Fibroblast of upper back skin (primary cell): ENCODE results near the gene CHADL.
"Not testable (repeated sequence)": the region's sequence is repeated elsewhere in the genome, so short reads cannot be mapped to it uniquely, and the experiment has no call there.

Experiments
- DNase-seq: peaks from one replicate; pipeline ENCODE4 v3.0.0-alpha.2; 2013

CHADL gene, protein sequence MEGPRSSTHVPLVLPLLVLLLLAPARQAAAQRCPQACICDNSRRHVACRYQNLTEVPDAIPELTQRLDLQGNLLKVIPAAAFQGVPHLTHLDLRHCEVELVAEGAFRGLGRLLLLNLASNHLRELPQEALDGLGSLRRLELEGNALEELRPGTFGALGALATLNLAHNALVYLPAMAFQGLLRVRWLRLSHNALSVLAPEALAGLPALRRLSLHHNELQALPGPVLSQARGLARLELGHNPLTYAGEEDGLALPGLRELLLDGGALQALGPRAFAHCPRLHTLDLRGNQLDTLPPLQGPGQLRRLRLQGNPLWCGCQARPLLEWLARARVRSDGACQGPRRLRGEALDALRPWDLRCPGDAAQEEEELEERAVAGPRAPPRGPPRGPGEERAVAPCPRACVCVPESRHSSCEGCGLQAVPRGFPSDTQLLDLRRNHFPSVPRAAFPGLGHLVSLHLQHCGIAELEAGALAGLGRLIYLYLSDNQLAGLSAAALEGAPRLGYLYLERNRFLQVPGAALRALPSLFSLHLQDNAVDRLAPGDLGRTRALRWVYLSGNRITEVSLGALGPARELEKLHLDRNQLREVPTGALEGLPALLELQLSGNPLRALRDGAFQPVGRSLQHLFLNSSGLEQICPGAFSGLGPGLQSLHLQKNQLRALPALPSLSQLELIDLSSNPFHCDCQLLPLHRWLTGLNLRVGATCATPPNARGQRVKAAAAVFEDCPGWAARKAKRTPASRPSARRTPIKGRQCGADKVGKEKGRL

DNA sequence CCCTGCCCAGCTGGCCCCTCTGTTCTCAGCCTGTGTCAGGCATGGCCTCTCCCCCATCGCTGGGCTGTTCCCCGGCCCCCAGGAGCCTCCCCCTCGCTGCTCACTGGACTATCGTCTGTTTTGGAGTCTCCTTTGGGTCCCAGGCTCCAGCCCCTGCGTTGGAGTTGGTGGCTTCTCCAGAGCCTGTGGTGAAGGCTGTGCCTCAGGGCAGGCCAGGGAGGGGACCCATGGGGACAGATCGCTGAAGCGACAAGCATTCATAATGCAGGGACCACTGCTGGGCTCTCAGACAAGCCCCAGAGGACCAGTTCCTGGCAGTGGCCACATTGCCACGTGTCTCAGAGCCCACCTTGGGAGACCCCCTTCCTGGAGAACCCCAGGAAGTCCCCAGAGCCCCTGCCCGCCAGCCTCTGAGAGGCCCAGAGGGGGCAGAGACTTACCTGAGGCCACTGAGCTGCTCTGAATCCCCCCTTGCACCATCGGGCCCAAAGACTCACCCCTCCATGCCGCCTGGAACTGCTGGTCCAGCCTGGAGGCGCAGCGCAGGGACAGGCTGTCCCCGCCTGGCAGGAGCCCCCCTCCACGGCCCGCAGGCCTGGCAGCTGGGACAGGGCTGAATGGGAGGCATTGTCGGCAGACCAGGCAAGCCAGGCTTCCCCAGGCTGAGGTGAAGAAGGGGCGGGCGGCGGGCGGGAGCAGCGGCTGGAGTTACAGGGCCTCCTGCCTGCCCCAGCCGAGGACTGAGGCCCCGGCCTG, at the start of gene CHADL:
TSS of gene CHADL (minus strand) at position 555 of the 756 bp plus-strand sequence. CDS start at position 505, 50 bp downstream.
- no peak for DNase-seq

DNA sequence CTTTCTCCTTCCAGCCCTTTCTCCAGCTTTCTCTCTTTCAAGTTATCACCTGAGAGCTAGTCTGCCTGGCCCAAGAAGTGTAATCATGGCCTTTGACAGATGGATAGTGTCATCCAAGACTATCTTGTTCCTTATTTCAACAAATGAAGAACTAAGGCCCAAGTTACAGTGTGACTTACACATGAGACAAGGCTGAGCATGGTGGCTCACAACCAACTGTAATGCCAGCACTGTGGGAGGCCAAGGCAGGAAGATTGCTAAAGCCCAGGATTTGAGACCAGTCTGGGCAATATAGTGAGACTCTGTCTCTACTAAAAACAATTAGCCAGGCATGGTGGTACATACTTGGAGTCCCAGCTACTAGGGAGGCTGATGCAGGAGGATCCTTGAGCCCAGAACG, 48.9 kb upstream of the CHADL start:
- no peak for DNase-seq

DNA sequence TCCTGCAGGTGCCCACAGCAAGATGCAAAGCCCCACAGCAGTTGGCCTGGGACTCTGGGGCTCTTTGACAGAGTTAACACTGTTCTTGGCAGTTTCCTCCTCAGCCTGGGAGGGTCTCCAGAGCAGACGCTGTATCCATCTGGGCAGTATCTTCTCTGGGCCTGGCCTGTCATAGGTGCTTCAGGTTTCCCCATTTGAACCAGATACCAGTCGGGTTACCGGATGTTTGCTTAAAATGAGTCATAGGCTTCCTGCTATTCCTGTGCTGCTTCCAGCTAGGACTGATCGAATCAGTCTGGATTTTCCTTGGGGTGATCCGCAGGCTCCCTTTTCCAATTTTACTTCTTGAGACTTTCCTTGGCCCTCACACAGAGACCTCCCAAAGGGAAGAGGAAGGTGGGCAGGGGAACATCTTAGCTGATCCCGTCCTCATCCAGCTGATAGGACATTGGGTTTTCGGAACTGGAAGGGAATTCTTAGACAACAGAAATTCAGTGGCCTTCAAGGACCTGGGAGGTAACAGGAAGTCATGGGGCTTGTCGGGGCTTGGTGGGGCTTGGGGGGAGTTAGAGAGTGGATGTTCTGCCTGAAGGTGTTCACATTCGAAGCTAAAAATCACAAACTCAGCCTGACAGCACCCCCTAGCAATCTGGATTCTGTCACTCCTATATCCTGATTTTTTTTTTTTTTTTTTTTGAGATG, 47.7 kb upstream of the CHADL start:
- DNase-seq, result peak; percentile 72

DNA sequence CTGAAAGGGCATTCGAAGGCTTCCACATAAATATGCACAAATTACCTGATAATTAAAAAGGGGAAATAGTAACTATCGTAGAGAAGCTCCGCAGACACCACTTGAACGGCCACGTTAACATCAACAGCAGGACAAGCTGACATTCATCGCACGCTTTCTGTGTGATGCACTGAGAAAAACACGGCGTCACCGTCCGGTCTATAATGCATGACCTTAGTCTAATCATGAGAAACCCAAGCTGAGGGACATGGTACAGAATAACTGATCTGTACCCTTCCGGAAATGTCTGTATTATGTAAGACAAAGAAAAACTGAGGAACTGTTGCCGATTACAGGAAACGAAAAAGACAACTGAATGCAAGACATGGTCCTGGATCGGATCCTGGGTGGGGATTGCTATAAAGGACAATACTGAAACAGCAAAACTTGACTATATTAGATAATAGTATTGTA, 45.9 kb upstream of the CHADL start:
- DNase-seq, result no peak

DNA sequence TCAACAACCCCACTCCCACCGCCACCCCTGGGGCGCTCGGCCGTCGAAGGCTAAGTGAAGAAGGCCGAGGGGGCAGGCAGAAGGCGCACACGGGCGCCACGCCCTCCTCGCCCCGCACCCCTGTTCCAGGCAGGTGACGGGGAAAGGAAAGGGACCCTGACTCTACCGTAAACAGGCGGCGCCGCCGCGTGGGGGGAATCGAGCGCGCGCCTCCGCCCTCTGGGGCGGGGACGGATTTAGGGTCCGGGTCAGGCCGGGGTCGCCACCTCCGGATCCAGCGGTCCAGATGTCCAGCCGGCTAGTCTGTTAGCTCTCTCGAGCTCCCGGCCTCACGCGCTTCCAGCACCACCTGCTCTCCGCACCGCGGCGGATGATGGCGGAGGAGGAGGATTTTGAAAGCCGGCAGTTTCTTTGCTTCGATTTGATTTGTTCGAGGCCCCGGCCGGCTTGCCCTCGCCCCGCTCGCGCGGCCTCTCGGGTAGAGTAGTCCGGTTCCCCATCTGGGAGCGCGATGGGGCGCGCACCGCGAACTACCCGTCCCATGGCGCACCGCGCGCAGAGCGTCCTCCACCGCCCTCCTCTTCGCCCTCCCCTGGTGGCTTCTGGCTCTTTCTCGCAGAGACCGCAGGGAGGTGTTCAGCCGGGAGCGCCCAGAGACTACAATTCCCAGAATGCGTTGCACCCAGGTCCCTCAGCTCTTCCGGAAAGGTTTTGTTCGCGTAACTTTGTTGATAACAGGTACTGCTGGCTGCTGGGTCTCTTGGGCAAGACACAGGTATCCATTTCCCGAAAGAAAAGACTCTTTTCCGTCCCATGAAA, 45.3 kb upstream of the CHADL start, which contains the start of gene RANGAP1:
TSS of gene RANGAP1 (minus strand) at position 368 of the 819 bp plus-strand sequence. CDS start 5,143 bp downstream, outside the sequence.
- peak; percentile 98 for DNase-seq

DNA sequence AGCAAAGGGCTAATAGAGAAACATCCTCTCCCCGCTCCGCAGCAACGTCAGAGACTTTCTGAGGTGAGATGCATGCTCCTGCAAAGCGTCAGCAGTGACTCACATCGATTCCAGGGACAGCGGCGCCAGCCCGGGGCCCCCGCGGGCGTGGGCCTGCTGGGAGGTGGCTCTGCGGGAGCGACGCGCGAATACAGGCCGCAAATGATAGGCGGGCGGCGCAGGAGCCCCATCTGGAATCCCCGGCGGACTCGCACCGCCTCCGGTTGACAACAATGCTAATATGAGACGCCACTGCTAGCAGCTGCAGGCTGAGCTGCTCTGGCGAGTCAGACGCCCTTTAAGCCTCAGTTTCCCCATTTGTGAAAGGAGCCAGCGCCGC, 44.7 kb upstream of the CHADL start:
- peak; percentile 84 for DNase-seq

DNA sequence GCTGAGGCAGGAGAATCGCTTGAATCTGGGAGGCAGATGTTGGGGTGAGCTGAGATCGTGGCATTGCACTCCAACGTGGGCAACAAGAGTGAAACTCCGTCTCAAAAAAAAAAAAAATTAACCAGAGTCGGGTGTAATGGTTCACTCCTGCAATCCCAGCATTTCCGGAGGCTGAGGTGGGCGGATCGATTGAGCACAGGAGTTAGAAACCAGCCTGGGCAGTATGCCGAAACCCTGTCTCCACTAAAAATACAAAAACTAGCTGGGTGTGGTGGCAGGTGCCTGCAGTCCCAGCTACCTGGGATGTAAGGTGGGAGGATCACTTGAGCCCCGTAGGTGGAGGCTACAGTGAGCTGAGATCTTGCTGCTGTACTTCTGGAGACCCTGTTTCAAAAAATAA, 43.7 kb upstream of the CHADL start:
- DNase-seq, result no peak

DNA sequence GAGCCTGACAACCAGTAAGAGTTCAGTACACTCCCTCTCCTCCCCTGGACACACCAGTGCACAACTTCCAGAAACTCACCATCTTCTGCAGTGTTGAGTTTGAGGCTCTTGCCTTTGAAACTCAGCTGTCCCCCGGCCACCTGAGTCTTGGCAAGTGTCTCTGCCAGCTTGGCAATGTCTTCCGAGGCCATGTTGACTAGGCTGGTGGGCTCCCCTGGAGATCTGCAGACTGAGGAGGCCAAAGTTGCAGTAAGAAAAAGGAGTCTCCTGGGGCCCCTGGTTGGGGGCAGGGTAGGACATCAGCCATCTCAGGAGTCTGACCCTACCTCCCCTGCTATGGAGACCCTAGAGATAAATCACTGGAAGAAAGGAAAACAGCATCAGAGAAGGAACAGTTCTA, 40.1 kb upstream of the CHADL start:
- no peak for DNase-seq

DNA sequence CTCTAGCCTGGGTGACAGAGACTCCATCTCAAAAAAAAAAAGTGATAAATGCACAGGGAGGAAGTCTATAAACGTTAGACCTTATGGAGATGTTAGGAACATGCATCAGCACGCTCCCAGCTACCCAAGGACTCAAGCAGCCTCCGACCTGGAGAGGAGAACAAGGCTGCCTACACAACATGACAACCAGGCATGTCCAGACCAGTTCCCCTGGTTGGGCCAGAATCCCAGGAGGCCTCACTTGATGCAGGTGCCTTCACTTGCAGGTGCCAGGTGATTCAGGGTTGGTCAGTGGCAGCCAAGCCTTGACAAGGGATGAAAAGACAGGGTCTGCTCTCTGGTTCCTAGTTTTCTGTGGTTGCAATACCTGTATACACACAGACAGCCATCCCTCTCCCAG, 39.3 kb upstream of the CHADL start:
- no peak for DNase-seq

DNA sequence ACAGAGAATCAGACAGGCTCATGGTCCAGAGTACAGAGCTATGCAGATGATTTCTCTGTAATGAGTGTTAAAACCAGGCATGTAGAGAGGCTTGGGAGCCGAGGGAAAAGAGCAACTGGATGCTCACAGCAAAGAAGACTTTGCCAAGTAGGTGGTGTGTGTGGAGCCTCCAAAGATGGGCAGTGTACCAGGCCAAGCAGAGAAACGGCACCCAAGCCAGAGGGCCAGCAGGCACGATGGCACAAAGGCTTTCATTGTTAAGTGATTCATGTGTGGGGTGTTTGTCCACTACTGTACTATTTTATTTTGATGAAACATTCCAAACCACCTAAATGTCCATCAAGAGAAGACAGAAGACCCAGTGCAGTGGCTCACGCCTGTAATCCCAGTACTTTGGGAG, 34.1 kb upstream of the CHADL start:
- no peak for DNase-seq

DNA sequence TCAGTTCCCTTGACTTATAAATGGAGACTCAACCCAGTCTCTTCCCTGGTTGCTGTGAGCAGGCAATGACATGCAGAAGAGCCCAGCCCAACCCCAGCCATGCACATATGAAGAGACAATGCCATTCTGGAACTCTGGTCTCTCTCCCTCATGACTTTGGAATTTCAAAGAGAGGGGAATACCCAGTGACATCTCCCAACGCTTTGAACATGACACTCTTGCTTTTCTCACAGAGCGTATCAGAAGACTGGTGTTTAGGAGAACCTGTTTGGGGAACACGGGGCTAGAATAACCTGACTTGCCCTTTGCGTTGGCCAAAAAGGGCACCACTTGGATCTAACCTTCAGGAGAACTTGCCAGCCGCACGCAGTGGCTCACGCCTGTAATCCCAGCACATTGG, 32.4 kb upstream of the CHADL start:
- no peak for DNase-seq

DNA sequence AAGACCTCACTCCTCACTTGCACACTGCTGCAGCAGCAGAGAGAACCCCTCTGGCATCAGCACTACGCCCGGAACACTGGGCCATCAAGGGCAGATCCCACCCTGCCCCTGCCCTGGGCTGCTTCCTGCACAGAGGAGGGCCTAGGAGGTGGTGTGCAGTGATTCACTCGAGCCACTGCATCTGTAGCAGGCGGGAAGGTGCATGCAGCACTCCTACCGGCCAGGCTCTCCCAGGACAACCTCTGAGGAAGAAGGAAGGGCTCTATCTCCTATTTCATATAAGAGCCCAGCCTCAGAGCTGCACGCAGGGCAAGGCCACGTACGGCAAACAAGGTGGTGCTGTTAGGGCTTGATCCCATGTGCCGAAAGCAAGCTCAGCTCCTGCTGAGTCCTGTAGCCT, 31.1 kb upstream of the CHADL start:
- DNase-seq, result no peak

DNA sequence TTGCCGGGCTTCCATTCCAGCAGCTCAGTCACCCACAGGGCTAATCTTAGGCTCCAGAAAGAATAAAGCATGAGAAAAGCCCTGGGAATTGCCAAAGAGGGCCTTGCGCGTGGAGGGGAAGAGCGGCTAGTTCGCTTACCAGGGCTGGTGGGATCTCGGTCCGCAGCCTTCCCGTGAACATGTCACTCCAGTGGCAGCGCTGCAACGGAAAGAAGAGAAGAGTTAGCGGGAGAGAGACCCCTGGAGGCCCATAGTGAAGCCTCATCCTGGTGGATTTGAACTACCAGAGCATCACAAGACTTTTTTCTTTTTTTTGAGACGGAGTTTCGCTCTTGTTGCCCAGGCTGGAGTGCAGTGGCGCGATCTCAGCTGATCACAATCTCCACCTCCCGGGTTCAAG, 27.2 kb upstream of the CHADL start:
- DNase-seq, result no peak

DNA sequence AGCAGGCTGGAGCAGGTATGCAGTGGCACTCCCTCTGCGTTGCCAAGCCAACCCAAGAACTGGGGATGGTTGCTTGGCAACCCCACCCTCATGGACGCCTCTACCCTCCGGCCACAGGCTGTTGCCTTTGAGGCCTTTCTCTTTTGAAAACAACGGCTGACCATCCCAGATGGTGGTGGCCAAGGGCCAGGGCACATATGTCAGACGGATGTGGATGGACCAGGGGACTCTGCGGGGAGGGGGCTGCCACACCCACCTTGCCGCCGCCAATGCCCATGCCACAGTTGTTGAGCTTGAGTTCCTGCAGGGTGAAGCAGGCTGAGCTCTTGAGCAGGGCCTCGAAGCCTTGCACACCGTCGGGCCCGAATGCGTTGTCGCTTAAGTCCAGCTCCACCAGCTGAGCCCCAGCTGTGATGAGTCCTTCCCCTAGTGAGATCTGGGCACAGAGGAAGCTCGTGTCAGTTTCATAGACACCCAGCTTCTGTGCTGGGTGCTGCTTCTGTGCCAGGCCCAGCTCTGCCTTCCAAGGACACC, 23.7 kb upstream of the CHADL start:
- no peak for DNase-seq

DNA sequence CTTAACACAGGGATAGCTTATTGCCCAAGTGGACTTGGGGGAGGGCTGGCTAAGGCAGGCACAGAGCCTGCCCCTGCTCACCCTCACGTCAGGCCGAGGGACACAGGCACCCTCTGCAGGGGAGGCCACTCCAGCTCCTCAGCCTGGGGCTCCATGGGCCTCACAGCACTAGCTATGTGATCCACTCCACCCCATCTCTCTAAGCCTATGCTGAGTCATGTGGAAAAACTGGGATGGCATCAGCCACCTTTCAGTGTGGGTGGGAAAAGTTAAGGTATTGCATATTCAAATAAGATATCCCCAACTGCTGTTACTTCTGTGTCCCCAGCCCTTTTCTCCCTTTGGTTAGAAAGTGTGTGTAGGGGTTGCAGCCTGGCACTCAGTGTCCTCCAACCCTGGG, 23.0 kb upstream of the CHADL start:
- DNase-seq, result no peak

DNA sequence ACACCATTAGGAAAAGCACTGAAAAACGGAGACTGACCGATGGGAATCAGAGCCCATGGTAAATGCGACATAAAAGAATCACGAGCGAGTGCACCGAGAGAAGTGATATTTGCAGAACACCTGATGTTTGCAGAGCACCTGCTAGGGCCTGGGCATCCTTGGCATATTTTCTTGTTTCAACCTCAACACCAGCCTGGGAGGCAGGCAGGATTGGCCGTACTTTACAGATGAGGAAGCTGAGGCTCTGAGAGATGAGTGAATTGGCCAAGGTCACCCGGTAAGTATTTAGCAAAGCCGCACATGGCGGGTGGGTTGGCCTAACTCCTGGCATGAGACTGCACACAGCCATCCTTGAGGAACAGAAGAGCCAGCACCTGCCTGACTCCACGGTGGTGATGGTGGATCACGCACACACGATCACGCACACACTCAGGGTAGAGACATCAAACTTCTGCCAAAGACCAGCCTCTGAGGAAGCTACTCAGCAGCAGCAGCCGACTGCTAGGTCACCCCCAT, 21.6 kb upstream of the CHADL start:
- no peak for DNase-seq

DNA sequence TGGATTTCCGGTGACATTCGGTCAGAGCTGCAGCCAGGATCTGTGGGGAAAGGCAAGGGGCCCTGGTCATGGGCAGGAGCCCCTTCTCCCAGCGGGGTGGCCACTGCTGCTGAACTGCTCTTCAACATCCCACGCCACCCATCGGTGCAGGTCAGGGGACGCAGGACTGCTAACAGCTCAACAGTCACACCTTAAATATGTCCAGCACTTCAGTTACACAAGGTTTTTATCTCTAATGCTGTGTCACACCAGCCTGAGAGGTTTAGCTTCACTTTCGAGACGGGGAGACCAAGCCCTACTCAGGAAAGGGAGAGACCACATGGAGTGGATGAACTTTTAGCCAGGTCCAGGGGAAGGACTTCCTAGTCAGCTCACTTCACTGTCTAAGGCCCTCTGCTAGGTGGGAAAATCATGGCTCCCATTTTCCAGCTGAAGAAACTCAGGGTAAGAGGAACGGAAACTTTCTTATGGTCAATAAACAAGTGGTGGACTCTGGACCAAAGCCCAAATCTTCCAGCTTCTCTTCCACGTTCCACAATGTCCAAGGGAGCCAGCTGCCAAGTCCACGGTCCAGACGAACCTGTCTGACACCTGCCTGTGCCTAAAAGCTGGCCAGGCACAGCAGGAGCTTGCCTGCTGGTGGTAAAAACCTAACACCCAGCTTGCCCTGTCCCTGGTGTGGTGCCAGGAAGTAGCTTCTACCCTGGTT, 21.0 kb upstream of the CHADL start:
- no peak for DNase-seq

DNA sequence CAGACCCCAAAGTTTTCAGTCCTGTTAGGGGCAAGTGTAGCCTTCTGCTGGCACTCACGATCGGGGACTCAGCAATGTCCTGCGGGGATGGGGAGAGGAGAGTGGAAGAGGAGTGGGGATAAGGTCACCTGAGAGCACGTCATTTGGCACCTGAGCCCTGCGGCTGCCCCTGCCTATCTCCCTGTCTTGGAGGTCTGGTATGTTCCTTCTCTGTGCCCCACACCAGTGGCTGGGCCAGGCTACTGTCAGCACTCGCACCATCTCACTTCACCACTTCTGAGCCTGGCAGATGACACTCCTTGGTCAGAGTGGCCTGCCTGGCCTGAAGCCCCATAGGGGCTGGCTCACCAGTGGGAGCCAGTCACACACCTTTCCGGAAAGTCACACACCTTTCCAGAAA, 20.1 kb upstream of the CHADL start:
- no peak for DNase-seq

DNA sequence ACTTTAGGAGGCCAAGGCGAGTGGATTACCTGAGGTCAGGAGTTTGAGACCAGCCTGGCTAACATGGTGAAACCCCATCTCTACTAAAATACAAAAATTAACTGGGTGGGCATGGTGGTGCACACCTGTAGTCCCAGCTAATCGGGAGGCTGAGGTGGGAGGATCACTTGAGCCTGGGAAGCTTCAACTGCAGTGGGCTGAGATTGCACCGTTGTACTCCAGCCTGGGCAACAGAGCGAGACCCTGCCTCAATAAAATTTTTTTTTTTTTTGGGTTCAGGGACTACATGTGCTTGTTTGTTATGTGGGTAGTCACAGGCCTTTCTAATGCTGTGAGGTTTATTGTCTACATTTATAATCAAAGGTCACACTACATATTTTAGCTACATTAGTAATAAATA, 19.0 kb upstream of the CHADL start:
- not testable (repeated sequence) for DNase-seq

DNA sequence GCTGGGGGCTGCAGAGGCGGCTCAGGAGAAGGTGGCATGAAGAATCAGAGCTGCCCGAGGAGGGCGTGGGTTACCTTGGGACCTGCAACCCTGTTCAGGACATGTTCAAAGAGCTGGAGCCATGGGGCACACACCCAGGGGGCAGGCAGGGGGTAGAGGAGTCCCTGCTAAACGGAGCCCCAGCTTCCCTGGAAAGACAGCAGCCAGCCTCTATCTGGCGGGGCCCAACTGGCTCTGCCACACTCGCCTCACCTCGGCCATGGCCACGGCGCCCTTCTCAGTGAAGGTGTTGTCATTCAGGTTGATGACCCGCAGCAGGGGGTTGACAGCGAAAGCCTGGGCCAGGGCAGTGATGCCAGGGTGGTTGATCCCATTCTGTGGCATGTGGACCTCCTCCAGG, 17.0 kb upstream of the CHADL start:
- no peak for DNase-seq
